Stimulated activated naive CD8-positive, alpha-beta T cell treated with anti-CD3 and anti-CD28 coated beads, Interleukin-15, Interleukin-2, amounts not matched to agents 100 U/mL and 50 U/mL, for 24 hours (primary cell): Measurements from ENCODE around the gene AIG1.

Experiments used
- ATAC-seq: fragments of 150-1000 bp; cut with Tn5 transposase; one replicate; pipeline ENCODE4 v1.10.0; 2021
- DNase-seq: peaks from one replicate; pipeline ENCODE4 v3.0.0; 2021

Gene AIG1

GRCh38 chr6:143097224-143097795 is 36.6 kb downstream of the AIG1 start:
- ATAC-seq (no peak), DNase-seq (no peak)

GRCh38 chr6:143098054-143098671 is 37.5 kb downstream of the AIG1 start:
- DNase-seq: no peak
- no peak for ATAC-seq

DNA sequence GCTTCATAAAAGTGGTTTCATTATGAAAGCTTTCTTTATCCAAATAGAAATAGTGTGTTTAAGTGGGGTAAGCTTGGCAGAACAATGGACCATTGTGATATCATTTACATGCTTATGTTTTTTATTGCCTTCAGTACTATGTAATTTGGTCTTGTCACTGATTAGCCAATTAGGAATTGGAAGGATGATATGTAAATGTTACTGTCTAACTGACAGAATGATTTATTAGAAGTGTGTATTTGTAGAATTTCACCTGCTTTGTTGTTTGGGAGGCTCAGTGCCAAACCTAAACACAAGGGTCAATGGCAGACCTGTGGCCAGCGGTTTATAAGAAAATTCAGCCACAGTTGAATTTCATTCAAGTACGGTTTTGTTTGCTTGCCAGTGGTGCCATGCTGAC is 39.0 kb downstream of the AIG1 start:
- DNase-seq: no peak
- no peak for ATAC-seq

GRCh38 chr6:143100429-143100828 is 39.7 kb downstream of the AIG1 start:
- ATAC-seq (no peak), DNase-seq (no peak)

DNA sequence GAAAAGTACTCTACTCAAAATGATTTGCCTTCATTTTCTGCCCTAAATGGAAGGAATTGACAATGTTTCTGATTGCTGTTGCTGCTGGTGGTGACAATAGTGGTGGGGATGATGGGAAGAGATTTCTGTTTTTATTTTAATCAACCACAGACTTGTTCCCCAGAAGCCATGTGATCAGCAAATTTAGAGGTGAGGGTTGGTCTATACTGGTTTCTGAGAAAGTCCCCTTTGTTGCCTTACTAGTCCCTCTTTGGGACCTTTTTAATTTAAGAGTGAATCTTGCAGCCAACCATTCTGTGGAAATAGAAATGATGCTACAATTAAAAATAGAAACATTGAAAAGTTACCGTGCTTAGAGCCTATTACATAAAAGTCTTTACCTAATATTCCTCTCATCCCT is 43.2 kb downstream of the AIG1 start:
- no peak for DNase-seq
- ATAC-seq: no peak

- ATAC-seq (no peak), DNase-seq (no peak)
These were observed 46.8 kb downstream of the AIG1 start for GRCh38 chr6:143107440-143107839.

DNA sequence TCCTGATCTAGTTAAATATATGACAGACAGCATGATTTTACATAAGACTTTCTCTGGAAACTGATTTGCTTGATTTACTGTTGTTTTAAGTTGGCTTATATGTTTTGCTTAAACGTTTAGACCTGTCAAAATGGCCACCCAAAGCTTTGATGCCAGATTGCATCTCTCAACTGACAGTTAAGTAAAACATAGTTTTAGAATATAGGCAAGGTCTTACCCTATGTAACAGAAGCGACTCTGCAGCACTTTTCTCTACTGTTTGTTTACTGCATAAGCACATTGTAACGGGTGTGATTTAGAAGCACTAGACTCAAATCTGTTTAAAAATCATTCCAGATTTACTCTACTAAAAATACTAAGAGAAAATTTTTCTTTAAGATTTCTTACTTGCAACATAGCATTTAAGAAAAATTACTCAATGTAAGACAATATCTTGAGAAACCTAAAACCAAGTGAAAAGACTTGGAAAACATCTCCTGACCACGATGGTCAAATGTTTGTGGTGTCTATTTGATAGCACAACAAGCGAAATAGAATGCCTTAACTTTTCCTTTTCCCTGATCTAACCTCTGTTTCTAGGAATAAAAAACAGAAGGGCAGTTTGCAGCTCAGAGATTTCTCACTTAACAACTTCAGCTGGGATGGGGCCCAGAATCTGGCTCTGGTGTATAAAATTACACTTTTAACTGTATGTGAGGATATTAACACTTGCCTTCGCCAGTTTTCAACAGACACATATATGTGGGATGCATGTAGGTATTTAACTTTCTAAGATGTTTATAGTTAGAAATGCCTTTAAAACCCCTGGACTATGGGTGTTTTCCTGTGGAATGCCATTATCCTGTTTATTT is 47.4 kb downstream of the AIG1 start:
- no peak for DNase-seq

GRCh38 chr6:143109196-143109595 is 48.5 kb downstream of the AIG1 start:
- DNase-seq: no peak
- ATAC-seq: no peak

More for the DNA sequence above, 47.4 kb downstream of the AIG1 start:
- ATAC-seq: no peak

- ATAC-seq (no peak), DNase-seq (no peak)
These were observed 49.9 kb downstream of the AIG1 start for GRCh38 chr6:143110572-143110971.

GRCh38 chr6:143110996-143111395 is 50.3 kb downstream of the AIG1 start:
- no peak for DNase-seq
- ATAC-seq: no peak

DNA sequence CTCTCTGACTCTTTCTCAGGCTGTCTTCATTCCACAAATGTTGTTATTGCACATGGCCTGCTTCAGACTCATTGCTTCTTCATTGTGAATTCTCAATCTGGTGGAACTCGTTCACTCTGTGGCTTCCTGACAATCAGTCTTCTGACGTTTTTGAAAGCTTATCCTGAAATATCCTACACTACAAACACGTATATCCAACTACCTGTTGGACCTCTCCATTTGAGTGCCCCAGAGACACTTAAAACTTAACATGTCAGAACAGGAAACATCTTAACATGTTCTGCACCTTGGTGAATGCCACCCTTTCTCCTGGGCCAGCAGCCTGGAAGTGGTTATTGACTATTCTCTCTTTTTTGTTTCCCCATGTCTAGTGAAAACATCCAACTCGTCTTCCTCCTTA is 50.8 kb downstream of the AIG1 start:
- DNase-seq (no peak), ATAC-seq (no peak)

GRCh38 chr6:143112084-143112768 is 51.5 kb downstream of the AIG1 start:
- no peak for ATAC-seq

DNA sequence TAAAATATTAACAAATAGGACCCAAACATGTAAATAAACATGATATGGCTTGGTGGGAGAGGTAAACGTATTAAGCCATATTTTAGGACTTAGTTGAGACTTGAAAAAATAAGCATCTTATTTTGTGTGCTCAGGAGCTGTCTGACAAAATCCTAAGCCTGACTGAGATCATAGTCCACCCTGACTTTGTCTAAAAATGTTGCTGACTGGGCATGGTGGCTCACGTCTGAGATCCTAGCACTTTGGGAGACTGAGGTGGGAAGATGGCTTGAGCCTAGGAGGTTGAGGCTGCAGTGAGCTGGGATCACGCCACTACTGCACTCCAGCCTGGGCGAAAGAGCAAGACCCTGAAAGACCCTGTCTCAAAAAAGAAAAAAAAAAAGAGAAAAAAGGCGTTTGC is 52.1 kb downstream of the AIG1 start:
- ATAC-seq: no peak
- no peak for DNase-seq

More at GRCh38 chr6:143112084-143112768, 51.5 kb downstream of the AIG1 start:
- DNase-seq: no peak

DNA sequence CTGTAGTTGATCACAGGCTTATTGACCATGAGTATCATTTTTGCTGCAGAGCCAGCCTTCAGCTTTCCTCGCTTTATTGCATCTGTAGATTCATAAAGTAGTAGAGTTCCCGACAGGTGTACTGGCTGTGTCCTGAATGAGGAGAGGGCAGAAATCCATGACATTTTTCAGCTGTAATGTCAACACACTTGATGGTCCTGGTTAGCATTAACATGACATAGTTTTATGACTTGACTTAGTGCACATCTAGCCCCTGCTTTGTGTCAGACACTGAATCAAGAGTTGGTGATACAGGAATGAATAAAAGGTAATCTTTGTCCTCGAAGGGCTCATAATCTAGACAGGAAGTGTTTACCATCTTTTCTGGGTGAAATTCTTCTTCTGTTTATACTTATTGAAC is 55.0 kb downstream of the AIG1 start:
- ATAC-seq (no peak), DNase-seq (no peak)

DNA sequence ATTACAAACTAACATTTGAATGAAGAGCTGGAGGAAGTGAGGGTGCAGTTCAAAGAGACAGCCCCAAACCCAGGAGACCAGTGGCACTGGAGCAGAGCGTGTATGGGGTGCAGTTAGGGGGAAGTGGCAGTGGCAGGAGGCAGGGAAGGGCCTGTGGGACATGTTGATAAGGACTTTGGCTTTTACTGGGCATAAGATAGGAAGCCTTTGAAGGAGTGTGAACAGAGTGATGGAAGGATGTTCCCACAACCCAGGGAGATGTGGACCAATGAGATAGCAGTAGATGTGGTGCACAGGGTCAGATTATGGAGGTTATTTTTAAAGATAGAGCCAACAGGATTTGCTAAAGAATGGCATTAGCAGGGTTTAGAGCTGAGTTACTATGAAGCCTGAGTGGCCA is 56.4 kb downstream of the AIG1 start:
- ATAC-seq: no peak
- no peak for DNase-seq

DNA sequence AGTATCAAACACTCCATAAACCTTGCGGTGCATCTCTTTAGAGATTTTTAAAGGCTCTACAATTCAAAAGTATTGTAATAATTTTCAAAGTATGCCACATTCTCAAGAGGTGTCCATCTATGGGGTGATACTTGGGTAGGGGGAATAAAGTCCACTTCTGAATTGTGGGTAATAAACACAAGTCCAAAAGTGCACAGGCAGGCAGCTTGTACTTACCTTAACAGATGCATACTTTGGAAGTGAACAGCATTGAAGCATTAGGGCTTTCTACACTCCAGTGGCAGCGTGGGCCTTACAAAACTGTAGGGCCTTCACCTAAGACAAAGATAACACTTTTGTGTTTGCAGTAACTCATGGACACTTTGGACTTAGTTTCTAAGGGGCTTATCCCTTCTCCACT is 58.6 kb downstream of the AIG1 start:
- no peak for ATAC-seq

DNA sequence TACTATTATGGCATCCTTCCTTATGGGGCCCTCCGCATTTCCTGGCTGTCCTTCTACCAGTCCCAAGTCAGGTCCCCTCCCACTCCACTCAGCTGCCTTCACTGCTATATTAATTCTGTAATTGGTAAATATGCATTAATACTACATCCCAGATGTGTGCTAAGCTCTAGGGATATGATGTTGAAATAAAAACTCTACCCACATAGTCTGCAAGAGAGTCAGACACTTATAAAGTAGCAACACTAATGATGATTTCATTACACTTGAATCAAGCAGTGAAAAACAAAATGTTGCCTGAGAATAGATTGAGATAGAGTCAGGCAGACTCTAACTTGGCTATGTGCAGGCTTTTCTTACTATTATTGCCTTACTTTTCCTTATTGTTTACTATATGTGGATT is 62.4 kb downstream of the AIG1 start:
- DNase-seq (no peak), ATAC-seq (no peak)

More for the DNA sequence above, 58.6 kb downstream of the AIG1 start:
- no peak for DNase-seq

DNA sequence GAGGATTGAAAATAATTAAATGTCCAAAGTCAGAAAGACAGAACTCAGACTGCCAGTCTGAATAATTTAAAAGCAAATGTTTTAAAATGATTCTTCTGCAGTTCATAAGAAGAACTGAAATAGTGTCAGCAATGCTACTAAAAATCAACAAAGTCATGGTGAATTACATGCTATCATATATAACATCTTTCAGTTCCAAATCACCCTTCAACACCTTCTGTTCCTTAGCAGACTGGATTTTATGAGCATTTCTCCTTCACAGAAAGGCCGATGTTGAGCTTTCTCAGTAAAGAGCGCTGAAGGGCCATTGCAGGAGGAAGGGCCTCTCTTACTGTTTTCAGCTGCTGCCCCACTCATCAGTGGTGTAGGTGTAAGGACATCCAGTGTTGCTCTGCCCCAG is 63.3 kb downstream of the AIG1 start:
- DNase-seq: no peak
- ATAC-seq: no peak

DNA sequence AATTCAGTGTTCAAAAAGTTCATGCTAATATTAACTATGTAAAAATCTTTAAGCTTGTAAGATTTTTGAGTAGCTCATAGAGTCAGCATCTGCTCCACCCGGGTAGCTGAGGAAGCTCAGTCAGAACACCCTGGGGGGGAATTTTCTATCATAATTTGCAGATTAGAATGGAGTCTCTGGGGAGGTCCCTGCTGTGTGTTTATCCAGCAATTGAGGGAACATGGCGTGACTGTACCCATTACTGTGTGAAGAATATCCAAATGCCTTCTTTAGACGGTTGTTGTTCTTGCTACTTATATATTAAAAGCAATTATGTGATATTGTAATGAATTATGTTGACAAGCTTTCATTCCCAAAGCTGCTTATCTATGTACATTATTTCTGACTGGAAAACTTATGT is 64.8 kb downstream of the AIG1 start:
- DNase-seq (no peak), ATAC-seq (no peak)

GRCh38 chr6:143125864-143126573 is 65.3 kb downstream of the AIG1 start:
- ATAC-seq: no peak
- no peak for DNase-seq

DNA sequence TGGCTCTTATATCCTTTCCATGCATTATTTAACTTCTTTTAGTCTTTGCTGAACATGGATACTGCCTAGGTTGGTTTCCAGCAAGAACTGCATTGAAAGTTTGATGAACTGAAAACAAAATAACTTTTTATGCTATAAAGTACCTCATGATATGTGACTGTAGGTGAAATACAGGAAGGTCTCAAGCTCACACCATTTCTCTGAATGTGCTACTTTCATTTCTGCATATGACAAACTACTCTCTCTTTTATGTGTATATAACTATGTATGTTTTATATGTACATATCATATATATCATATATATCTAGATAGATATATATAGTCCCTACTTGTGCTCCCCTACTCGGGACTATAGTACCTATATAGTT is 65.9 kb downstream of the AIG1 start:
- no peak for DNase-seq
- no peak for ATAC-seq

GRCh38 chr6:143127941-143128680 is 67.4 kb downstream of the AIG1 start:
- ATAC-seq: no peak
- DNase-seq: no peak
